T-helper 22 cell (primary cell): Measurements from ENCODE around the gene CMTM2.
"Not testable (repeated sequence)": the region's sequence is repeated elsewhere in the genome, so short reads cannot be mapped to it uniquely, and the experiment has no call there.

Experiments
- DNase-seq: peaks from one replicate; pipeline ENCODE4 v3.0.0-alpha.2; 2020; ENCODE audit warnings: low read depth

CMTM2 gene

GRCh38 chr16:66553223-66553622 lies 26.0 kb upstream of the CMTM2 start:
- no peak for DNase-seq

- DNase-seq: no peak
These were observed 25.2 kb upstream of the CMTM2 start for GRCh38 chr16:66554021-66554420.

GRCh38 chr16:66554495-66554894 lies 24.8 kb upstream of the CMTM2 start:
- DNase-seq: no peak

DNA sequence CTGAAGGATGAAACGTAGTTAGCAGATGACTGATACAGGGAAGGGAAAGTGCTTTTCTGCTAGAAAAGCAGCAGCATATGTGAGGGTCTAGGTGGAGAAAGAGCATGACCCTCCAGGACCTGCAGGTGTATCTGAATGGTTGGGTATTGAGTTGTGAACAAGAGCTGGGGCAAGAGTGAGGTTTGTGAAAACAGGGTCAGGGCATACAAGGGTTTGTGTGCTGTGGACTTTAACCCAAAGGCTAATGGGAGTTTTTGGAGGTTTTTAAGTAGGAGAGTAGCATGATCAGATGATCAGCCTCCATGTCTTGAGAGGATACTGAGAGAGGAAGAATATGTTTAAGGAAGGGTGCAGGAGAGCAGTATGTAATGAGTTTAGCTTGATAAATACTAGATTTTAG lies 19.2 kb upstream of the CMTM2 start:
- no peak for DNase-seq

- DNase-seq: no peak
These were observed 17.7 kb upstream of the CMTM2 start for GRCh38 chr16:66561381-66562080.

DNA sequence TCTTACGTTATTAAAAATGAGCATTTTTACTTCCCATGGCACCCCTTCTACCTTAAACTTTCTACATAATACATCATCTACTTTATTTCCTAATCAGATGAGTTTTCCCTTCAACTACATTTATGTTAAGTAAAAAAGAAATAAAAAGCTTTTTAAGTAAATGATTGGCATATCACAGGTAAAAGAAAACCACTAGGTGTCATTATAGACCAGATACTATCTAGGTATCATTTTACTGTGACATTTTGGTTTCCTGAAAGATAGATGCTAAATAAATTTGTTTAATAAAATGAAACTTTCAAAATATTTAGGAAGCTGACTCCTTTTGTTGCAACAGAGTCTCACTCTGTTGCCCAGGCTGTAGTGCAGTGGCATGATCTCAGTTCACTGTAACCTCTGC lies 16.9 kb upstream of the CMTM2 start:
- no peak for DNase-seq

DNA sequence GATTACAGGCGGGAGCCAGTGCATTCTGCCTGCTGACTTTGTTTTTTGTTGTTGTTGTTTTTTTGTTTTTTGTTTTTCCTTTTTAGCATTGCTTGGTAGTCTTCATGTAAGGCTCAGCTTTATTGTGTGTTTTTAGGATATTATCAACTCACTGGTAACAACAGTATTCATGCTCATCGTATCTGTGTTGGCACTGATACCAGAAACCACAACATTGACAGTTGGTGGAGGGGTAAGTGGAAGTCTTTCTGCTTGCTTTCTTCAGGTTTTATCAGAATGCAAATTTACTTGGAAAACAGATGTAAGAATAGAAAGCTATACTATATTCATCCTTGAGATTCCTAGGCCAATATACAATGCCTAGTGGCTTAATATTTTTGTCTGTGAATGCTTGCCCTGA lies 16.3 kb upstream of the CMTM2 start:
- no peak for DNase-seq

DNA sequence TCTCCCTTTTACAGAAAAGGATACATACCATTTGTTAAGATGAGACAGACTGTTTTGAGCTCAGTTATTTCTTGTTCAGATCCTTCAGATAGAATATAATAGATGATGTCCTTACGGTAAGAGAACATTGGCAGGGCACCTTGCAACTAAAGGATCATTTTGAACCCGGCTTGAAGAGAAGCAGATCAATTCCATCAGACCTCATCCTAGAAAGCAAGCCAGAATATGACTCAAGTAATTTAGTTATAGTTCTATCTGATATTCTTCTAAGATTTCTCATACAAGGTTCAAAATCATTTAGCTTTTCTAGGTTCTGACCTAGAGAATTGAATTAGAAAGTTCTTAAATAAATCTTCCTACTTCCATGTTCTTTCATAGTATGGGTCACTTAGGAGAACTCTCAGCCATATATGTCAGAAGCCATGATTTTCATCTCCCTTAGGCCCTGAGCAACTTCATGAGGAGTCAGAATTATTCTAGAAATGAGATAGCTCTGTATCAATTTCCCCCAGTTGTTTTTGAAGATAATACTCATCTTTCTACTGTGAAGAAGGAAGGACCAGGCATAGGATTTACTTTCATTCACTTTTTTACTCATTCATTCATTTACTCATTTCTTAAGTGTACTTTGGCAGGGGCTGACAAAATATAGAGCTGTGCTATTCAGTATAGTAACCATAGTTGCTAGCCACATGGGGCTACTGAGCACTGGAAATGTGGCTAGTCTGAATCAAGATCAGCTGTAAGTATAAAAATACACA lies 15.5 kb upstream of the CMTM2 start:
- no peak for DNase-seq

DNA sequence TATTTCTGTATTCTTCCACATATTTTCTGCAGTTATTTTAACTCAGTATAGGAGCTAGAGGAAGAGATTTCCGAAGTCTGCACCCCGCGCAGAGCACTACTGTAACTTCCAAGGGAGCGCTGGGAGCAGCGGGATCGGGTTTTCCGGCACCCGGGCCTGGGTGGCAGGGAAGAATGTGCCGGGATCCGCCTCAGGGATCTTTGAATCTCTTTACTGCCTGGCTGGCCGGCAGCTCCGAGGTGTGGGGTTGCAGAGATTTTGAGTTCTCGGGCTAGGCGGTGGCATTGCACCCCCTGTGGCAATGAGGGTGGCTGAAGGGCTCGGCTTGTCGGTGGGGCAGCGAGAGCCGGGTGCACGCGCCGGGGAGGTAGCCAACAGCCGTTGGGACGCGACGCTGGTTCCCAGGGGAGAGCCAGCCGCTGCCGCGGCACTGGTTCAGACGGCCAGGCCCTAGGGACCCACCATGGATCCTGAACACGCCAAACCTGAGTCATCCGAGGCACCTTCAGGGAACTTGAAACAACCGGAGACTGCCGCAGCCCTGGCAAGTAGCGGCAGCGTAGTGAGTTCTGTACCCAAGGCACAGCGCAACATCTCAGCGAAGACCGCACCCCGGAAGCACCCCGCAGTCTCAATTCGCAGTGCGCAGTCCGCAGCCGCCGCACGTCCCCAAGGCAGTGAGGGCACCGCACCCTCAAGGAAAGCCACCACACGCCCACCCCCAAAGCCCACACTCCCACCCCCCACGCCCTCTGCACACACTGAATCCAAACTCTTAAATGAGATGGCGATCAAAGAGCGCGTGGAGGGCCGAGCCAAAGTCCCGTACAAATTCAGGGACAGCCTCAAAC lies 13.0 kb upstream of the CMTM2 start, which contains the start of gene CMTM1:
Gene CMTM1 (plus strand): TSS at position 389 of the 851 bp plus-strand sequence. CDS start 75 bp downstream, at position 464.
- DNase-seq: no peak

DNA sequence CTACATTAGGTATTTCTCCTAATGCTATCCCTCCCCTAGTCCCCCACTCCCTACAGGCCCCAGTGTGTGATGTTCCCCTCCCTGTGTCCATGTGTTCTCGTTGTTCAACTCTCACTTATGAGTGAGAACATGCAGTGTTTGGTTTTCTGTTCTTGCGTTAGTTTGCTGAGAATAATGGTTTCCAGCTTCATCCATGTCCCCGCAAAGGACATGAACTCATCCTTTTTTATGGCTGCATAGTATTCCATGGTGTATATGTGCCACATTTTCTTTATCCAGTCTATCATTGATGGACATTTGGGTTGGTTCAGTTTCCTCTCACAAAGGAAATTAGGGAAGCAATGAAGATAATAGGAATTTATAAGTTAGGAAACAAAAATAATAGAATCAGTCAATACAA lies 12.0 kb upstream of the CMTM2 start:
- not testable (repeated sequence) for DNase-seq

GRCh38 chr16:66568355-66568754 lies 10.9 kb upstream of the CMTM2 start:
- DNase-seq: no peak

GRCh38 chr16:66569131-66569530 lies 10.1 kb upstream of the CMTM2 start:
- no peak for DNase-seq

- DNase-seq: no peak
These were observed 9.3 kb upstream of the CMTM2 start for GRCh38 chr16:66569827-66570405.

- DNase-seq: no peak
These were observed 6.9 kb upstream of the CMTM2 start for GRCh38 chr16:66572356-66572755.

- DNase-seq: no peak
These were observed 5.2 kb upstream of the CMTM2 start for GRCh38 chr16:66574081-66574480.

DNA sequence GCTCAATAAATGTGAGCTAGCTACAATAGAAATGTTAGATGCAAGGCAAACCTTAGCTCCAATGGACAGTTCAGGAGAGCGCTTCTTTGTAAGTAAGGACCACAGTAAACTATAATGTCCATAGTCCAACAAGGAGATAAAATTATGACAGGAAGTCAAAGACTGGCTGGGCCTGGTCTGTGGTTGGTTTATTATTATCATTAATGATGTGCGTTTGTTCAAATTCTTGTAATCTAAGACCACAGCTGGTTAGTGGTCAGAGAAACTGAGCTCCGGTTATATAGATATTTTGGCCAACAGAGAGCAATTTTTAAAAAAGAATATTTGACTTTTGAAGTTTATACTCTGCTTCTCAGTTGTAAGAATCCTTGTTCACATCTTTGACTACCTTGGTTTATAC lies 4.7 kb upstream of the CMTM2 start:
- DNase-seq: no peak

GRCh38 chr16:66575060-66575459 lies 4.2 kb upstream of the CMTM2 start:
- no peak for DNase-seq

GRCh38 chr16:66576296-66576695 lies 3.0 kb upstream of the CMTM2 start:
- no peak for DNase-seq

DNA sequence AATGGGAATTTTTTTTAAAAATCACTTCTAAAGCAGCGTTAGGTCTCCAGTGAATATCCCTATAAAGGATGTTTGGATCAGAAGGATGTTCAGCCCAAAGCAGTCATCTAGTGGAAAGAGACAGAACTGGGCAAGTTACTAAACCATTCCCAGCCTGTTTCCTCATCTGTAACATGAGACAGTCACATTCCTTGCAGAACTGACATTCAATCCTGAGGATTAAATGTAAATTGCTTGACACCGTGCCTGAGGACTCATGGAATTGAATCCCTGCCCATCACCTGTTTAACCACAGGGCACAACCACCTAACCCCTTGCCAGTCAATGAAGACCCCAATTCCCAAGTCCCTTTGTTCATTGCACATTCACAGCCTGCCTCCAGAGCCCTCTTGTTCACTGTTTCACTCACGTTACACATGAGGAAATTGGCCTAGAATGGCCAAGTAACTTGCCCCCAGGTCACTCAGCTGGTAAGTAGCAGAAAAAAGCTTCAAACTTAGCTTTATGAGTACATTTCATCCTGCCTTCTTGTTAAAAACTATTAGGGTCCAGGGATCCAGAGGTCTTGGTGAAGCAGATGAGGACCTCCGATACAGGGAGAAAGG lies 1.4 kb downstream of the CMTM2 start:
- no peak for DNase-seq

DNA sequence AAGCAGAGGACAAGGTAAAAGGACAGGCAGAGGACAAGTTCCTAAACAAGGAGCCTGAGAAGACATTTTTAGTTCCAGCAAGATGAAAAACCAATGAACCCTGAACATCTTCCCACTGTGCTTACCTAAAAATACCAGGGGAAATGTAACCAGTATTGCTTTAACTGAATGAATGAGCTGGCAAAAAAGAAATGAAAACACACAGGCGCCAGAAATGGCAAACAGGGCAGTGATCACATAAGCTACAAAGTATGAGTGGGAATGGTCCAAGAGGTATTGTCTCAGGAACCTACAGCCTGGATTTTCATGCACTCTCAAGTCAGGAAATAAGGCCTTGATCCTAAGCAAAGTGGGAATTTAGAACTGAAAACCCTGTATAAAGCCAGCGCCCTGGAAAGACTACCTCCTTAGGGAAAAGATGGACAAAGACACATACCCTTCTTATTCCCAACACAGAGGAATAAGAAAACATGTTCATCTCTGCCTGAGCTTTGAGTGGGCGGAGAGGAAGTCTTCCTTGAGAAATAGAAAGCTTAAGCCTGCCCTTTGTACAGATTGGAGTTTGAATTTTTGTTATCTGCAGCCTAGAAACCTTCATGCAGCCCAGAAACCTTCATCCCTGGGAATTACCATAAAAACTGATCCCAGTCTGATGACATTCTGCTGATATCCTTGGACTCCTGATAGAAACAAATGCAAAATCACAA lies 2.1 kb downstream of the CMTM2 start:
- DNase-seq: no peak
